ENCODE results near the gene MFAP2. TPM values are rescaled to one million over a fixed set of nuclear protein-coding genes. Genes with fewer than 3 reads are reported as not detected.
A peak's percentile ranks its signal among the peaks of the same experiment; 100 is the strongest.

The MFAP2 gene
- total and polyA plus RNA-seq, 2 of the 8 experiments (the other 6 are each of a cell fraction or from before 2014, with no cell fraction given): 172 to 326 TPM

DNA sequence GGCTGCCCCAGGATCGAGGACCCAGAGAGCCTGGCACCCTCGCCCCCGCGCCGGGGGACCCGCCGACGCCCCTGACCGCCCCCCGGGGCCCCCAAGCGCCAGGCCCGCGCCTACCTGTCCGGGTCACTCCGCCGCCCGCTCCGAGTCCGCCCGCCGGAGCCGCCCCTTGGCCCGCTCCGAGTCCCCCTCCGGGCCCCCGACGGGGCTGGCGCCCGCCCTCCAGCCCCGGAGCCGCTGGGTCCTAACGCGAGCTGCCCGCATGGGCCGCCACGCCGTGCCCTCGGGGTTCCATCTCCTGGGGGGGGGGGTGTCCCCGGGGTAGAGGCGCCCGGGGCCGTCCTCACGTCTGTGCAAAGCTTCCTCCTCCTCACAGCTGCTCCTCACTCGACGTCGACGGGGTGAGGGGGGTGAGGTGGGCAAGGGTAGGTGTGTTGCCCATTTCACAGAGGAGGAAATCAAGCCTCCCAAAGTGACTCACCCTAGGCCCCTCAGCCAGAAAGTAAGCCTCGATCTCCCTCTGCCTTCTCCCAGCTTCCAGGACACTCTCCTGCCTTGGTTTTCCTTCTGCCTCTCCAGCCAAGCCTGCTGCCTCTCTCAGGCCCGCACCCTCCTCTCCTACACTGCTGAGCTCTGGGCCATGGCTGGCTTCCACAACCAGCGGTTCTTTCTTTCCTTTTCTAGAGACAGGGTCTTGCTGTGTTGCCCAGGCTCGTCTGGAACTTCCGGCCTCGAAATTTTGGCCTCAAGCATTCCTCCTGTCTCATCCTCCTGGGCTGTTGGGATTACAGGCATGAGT is at the start of gene MFAP2 (continued):
- TF ChIP-seq KDM4A (IDR thresholded peaks at IDR 0.05; ENCODE audit: low read depth, low read length, severe bottlenecking) (no peak), RAD21 (IDR thresholded peaks at IDR 0.05 in 1 of 2, conservative IDR thresholded peaks at IDR 0.05 in 1 of 2; ENCODE audit: low read depth in 2 of 2, low read length in 2 of 2) (no peak), CEBPB (IDR thresholded peaks at IDR 0.05; ENCODE audit: low read depth, low read length) (no peak), RBBP5 (IDR thresholded peaks at IDR 0.05; ENCODE audit: borderline replicate concordance, low read depth, low read length) (no peak), EGR1 (IDR thresholded peaks at IDR 0.05; ENCODE audit: borderline replicate concordance, low read depth, low read length) (peak; percentile 59), ZNF274 (IDR thresholded peaks at IDR 0.05; ENCODE audit: borderline replicate concordance, extremely low read depth, low read length) (no peak), TAF1 (IDR thresholded peaks at IDR 0.05; ENCODE audit: low read depth, low read length) (peak; percentile 67), GABPA (IDR thresholded peaks at IDR 0.05; ENCODE audit: borderline replicate concordance, insufficient read depth, low read length) (no peak), HDAC2 (IDR thresholded peaks at IDR 0.05; ENCODE audit: borderline replicate concordance in 1 of 2, low read depth in 2 of 2, low read length in 2 of 2) (peak; percentile 54 to 85; a peak in 2 of 4 replicates), HDAC6 (IDR thresholded peaks at IDR 0.05; ENCODE audit: low read depth, low read length) (no peak), SP2 (IDR thresholded peaks at IDR 0.05; ENCODE audit: low read length) (no peak), CBX5 (IDR thresholded peaks at IDR 0.05; ENCODE audit: low read depth, low read length) (no peak), CTBP2 (IDR thresholded peaks at IDR 0.05; ENCODE audit: borderline replicate concordance, insufficient read depth, insufficient read length, low read length) (no peak), PHF8 (conservative IDR thresholded peaks at IDR 0.05; ENCODE audit: low read depth, low read length) (peak; percentile 73), ATF3 (IDR thresholded peaks at IDR 0.05; ENCODE audit: insufficient read depth, low read depth, low read length) (no peak), KDM5A (IDR thresholded peaks at IDR 0.05; ENCODE audit: low read length) (no peak), NANOG (IDR thresholded peaks at IDR 0.05; ENCODE audit: insufficient read depth, low read depth, low read length, poor library complexity, severe bottlenecking) (no peak), SIX5 (IDR thresholded peaks at IDR 0.05; ENCODE audit: low read depth, low read length) (no peak), JUND (IDR thresholded peaks at IDR 0.05; ENCODE audit: low read length) (no peak), SRF (IDR thresholded peaks at IDR 0.05; ENCODE audit: low read depth, low read length) (no peak), JUN (IDR thresholded peaks at IDR 0.05; ENCODE audit: low read depth, low read length) (no peak), BCL11A (IDR thresholded peaks at IDR 0.05; ENCODE audit: low read depth in 2 of 2, low read length in 2 of 2) (no peak), CHD2 (IDR thresholded peaks at IDR 0.05; ENCODE audit: low read length) (no peak)
